DOHH2 (cell line): ENCODE data around the gene NUDT3.
"Not testable (repeated sequence)": the region's sequence is repeated elsewhere in the genome, so short reads cannot be mapped to it uniquely, and the experiment has no call there.

Experiments
- EZH2phosphoT487 ChIP-seq: fragments of 200-600 bp; sonication (generic); IDR thresholded peaks from 2 replicates; pipeline ENCODE4 v1.6.1; 2017; ENCODE audit warnings: borderline replicate concordance, mild to moderate bottlenecking, antibody characterized with exemption, low read length, moderate library complexity, mixed read lengths
- TF ChIP-seq, protein P1 (sequence below): fragments of 200-600 bp; sonication (generic); IDR thresholded peaks from one replicate; pipeline ENCODE4 v1.5.1; 2014; ENCODE audit warnings: antibody characterized with exemption, mild to moderate bottlenecking, low read depth, low read length; ENCODE audit not compliant: poor library complexity, severe bottlenecking

GRCh38 chr6:34269132-34269531 lies 123.3 kb downstream of the NUDT3 start:
- TF ChIP-seq, protein P1, sequence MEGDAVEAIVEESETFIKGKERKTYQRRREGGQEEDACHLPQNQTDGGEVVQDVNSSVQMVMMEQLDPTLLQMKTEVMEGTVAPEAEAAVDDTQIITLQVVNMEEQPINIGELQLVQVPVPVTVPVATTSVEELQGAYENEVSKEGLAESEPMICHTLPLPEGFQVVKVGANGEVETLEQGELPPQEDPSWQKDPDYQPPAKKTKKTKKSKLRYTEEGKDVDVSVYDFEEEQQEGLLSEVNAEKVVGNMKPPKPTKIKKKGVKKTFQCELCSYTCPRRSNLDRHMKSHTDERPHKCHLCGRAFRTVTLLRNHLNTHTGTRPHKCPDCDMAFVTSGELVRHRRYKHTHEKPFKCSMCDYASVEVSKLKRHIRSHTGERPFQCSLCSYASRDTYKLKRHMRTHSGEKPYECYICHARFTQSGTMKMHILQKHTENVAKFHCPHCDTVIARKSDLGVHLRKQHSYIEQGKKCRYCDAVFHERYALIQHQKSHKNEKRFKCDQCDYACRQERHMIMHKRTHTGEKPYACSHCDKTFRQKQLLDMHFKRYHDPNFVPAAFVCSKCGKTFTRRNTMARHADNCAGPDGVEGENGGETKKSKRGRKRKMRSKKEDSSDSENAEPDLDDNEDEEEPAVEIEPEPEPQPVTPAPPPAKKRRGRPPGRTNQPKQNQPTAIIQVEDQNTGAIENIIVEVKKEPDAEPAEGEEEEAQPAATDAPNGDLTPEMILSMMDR, result not testable (repeated sequence)
- TF ChIP-seq EZH2phosphoT487, result not testable (repeated sequence)
